ENCODE measurements around the gene PCDH9.

PCDH9 gene

GRCh38 chr13:67155898-67156722 lies 74.0 kb downstream of the PCDH9 start:
- no peak for DNase-seq

DNA sequence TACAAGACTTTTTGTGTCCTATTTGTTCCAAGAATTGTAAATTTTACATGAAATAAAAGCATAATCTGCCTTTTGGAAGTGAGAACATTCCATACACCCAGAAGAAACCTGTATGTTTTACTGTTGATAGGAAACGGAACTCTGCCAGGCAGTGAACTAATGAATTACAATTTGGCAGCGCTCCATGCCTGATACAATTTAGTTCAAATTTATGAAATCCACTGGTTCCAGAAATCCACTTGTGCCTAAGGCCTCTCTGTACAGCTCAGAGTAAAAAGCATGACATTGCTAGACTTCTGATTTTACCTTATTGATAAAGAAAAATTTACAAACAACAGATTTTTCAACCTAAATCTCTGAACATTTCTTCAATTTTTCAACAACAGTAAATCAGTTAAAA lies 78.1 kb downstream of the PCDH9 start:
- DNase-seq, result no peak

DNA sequence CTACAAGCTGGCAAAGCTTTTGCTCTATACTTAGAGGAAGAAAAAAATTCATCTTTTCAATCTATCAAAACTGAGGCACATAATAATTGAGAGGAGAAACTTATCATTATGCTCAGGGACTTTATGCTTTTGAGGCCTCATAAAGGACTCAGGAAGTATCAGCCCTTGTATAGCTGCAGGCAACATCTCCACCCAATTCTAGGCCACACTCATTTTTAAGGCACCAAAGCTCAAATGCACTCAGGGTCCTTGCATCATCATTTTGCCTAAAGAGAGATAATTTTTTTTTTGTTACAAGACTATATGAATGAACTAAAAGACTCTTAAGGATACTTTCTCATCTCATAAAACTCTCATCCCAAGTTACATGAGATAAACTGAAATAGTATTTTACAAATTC lies 78.5 kb downstream of the PCDH9 start:
- no peak for DNase-seq

- no peak for DNase-seq
Observed at GRCh38 chr13:67150608-67151007, 79.5 kb downstream of the PCDH9 start.

- no peak for DNase-seq
Observed at GRCh38 chr13:67148161-67148571, 82.0 kb downstream of the PCDH9 start.

- DNase-seq, result no peak
Observed at GRCh38 chr13:67147342-67148133, 82.6 kb downstream of the PCDH9 start.

DNA sequence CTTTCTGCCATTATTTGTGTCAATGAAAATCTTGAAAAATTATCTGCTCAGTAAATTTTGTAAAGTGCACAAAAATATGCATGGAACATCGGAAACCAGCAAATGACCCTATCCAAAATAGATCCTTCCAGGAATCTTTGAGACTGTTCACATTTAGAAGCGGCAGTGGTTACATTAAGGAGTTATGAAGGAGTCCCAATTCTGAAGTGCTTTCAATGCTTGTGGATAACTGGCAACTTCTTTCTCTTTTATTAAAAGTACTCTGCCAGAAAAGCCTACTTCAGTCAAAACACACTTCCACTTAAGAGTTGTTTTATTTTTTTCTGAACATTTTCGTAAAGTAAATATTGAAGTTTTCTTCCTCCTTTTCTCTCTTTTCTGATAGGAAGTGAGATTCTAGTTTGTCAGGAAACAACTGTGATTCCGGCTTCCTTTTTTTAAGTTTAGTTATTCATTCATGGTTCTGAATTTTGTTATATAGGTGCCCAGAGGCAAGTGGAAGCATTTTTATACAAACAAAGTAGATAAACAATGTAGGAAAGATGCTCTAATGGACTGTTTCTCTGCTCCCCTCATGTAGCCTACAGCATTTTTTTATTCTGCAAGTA lies 83.5 kb downstream of the PCDH9 start:
- no peak for DNase-seq

GRCh38 chr13:67145950-67146349 lies 84.2 kb downstream of the PCDH9 start:
- no peak for DNase-seq

- DNase-seq, result no peak
Observed at GRCh38 chr13:67143544-67144115, 86.5 kb downstream of the PCDH9 start.

DNA sequence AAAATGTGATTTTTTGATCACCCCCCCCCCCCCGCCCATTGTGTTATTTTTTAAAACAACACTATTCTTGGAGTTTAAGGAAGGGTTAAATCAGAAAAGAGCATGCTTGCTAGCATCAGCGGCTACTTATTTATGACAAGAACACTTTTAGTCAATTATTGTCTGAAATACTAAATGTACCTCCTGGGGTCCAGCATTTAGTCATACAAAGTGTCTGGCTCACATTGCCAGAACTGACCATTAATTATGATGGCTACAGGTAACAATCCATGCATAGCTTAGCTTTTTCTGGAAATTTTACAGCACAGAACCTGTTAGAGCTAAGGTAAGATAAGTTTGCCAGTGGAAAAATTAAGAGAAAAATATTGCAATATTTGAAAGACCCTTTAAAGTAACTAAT lies 90.1 kb downstream of the PCDH9 start:
- no peak for DNase-seq

DNA sequence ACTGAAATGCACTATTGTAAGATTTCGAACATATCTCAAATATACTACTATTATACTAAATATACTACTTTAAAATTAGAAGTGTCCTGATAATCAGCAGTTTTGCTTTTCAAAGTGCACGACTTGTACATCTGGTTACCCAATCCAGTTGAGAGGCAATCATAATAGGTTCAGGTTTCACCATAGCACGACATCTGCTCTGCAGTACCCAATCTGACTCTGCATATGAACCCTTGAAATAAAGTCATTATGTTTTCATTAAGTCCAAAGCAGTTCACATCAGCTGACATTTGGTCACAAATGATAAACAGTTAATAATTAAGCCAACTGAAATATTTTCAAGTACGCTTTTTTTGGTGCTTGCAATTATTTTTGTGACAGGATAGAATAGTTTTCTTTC lies 90.6 kb downstream of the PCDH9 start:
- DNase-seq, result no peak

DNA sequence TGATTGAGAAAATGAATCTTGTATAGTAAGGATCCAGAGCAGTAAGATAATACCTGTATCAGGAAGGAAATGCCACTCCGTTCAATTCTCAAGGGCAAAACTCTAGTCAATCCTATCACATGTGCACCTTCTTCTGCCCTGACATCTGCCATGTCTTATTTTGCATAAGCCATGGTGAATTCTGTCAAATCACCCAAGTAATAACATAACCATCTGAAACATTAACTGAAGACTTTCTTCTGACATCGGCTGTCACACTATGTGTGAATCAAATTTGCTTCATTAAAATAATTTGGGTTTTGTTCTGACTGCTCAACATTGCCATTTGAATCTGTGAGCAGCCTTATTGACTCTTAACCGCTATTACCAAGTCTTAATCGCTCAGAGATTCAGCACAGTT lies 91.2 kb downstream of the PCDH9 start:
- DNase-seq, result no peak

- no peak for DNase-seq
Observed at GRCh38 chr13:67137044-67137735, 92.9 kb downstream of the PCDH9 start.

- DNase-seq, result no peak
Observed at GRCh38 chr13:67136157-67136556, 94.0 kb downstream of the PCDH9 start.

DNA sequence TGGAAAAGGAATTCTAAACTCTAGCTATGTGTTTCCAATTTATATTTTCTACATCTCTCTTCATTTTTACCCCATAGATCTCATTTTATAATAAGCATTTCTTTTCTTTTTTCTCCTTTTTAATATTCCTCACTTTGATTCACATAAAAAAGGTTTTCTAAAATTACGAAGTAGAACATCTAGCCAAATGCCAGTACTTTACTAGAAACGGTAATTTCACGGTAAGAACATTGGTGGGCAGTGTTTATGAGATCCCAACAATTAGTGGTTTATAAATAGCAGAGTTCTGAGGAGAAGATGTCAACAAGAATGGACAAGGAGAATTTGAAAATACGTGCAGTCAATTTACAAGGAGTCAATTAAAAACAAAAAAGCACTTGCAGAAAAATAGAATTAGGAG lies 94.8 kb downstream of the PCDH9 start:
- no peak for DNase-seq

- DNase-seq, result no peak
Observed at GRCh38 chr13:67134417-67135129, 95.6 kb downstream of the PCDH9 start.

DNA sequence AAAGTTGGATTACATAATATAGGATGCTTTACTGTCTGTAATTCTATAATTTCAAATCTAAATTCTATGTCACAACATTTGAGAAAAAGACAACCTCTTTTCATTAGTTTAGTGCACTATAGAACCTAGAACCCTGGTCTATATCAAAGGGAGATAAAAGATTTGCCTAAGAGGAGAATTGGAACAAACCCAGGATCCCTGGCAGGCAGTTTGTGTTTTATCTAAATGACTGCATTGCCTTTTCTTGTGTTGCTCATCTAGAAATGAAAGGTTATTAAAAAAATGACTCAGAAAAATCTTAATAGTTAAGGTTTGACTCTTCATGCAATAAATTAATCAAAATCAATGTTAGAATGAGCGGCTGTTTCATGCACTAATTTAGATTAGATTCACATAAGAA lies 96.7 kb downstream of the PCDH9 start:
- no peak for DNase-seq

DNA sequence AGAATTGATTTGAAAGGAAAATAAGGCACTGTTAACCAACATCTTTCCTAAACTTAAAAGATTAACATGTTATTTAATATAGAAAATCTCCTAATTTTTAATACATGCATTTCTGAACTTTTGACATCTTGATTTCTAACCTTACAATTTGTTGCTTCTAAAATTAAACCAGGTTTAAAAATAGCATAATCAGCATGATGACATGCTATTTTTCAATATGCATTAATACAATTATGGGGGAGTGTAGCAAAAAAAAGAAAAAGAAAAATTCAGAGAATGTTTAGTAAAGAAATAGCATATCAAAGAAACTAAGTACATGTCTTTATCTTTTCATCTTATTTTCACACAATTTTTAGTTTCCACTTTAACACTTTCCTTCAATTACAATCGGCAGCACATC lies 98.7 kb downstream of the PCDH9 start:
- DNase-seq, result no peak

DNA sequence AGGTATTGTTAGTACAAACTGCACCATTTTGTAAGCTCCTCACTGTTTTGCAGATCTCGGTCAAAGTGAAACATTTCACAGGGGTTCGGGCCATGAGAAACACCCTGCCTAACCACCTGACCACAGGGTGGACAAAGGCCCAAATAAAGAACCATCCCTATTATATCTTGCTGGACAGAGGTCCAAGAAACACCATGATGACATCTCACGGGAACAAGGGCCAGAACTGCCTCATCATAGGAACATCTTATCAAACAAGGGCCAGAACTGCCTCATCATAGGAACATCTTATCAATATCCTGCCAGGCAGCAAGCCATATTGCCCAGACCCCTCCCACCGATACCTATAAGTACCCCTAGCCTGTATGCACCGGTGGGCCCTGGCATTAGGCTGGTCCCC lies 99.7 kb downstream of the PCDH9 start:
- no peak for DNase-seq

GRCh38 chr13:67128136-67128535 lies 102.0 kb downstream of the PCDH9 start:
- DNase-seq, result no peak

GRCh38 chr13:67125681-67126080 lies 104.5 kb downstream of the PCDH9 start:
- no peak for DNase-seq

DNA sequence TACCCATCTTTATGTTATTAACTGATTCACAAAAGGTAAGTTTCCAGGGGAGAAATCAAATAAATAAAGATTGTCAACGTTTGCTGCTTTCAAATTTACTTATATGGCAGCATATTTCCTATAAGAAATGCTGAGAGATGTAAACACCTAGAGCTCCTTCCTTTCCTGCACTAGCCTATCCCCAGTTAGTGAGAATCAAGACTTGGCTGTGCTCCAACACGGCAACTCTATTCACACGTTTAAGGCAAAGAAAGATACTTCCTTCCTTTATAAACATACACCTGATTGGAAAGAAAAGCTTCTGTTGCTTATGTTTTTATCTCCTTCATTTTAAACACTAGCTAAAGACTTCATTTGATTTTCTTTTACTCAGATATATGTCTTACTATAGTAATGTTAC lies 107.0 kb downstream of the PCDH9 start:
- DNase-seq, result no peak

Data from SIG-M5 (cell line).